Osteocyte (in vitro differentiated cells): ENCODE data around the gene NRG3. TPM values are rescaled to one million over a fixed set of nuclear protein-coding genes. Genes with fewer than 3 reads are reported as not detected.
"Not testable (repeated sequence)": the region's sequence is repeated elsewhere in the genome, so short reads cannot be mapped to it uniquely, and the experiment has no call there.

Experiments
- DNase-seq: peaks from one replicate; pipeline ENCODE4 v3.0.0; 2021; ENCODE audit warnings: mixed read lengths; ENCODE audit not compliant: unreplicated experiment; ENCODE audit errors: extremely low spot score
- H3K27ac Mint-ChIP-seq: one replicate; pipeline ENCODE4 v1.8.0; 2021; ENCODE audit warnings: mild to moderate bottlenecking, mixed read lengths; ENCODE audit not compliant: unreplicated experiment
- H3K27me3 Mint-ChIP-seq: one replicate; pipeline ENCODE4 v1.8.0; 2021; ENCODE audit warnings: mixed read lengths; ENCODE audit not compliant: unreplicated experiment
- H3K36me3 Mint-ChIP-seq: one replicate; pipeline ENCODE4 v1.8.0; 2021; ENCODE audit warnings: mixed read lengths; ENCODE audit not compliant: unreplicated experiment
- H3K4me1 Mint-ChIP-seq: one replicate; pipeline ENCODE4 v1.8.0; 2021; ENCODE audit warnings: mixed read lengths; ENCODE audit not compliant: unreplicated experiment
- H3K4me3 Mint-ChIP-seq: one replicate; pipeline ENCODE4 v1.8.0; 2021; ENCODE audit warnings: mild to moderate bottlenecking, moderate library complexity, mixed read lengths; ENCODE audit not compliant: unreplicated experiment
- H3K9me3 Mint-ChIP-seq: one replicate; pipeline ENCODE4 v1.8.0; 2021; ENCODE audit warnings: mixed read lengths; ENCODE audit not compliant: unreplicated experiment
- CTCF ChIP-seq: fragments of 200-600 bp; sonication (generic); IDR thresholded peaks from 2 replicates; pipeline ENCODE4 v1.5.0; 2021; ENCODE audit warnings: antibody characterized with exemption, mild to moderate bottlenecking, moderate library complexity
- total RNA-seq: library from RNA; stranded (reverse); gene quantifications from 2 replicates; pipeline ENCODE4 v1.2.1, GENCODE V29; 2021

The NRG3 gene
- total RNA-seq, 1 donor from 2014 or later, result not detected

- Mint-ChIP-seq H3K27me3 (no peaks in the 10 kb centered on the region), H3K36me3 (no peaks in the 10 kb centered on the region), H3K4me1 (no peaks in the 10 kb centered on the region), H3K9me3 (peaks cover 26% of the 10 kb centered on the region), H3K4me3 (no peak overlapping the region), H3K27ac (no peak overlapping the region)
- no peak for TF ChIP-seq CTCF
- DNase-seq, result no peak
Observed at GRCh38 chr10:82041018-82041417, 166.0 kb downstream of the NRG3 start.

GRCh38 chr10:82056391-82056790 is 181.4 kb downstream of the NRG3 start:
- Mint-ChIP-seq H3K27me3 (no peaks in the 10 kb centered on the region), H3K4me1 (no peaks in the 10 kb centered on the region), H3K36me3 (no peaks in the 10 kb centered on the region), H3K4me3 (no peak overlapping the region), H3K27ac (no peak overlapping the region), H3K9me3 (peaks cover 20% of the 10 kb centered on the region)
- no peak for DNase-seq
- no peak for TF ChIP-seq CTCF

- H3K4me1 Mint-ChIP-seq, H3K27ac Mint-ChIP-seq, DNase-seq, H3K36me3 Mint-ChIP-seq, H3K4me3 Mint-ChIP-seq, H3K27me3 Mint-ChIP-seq: not testable (repeated sequence)
- peaks cover 19% of the 10 kb centered on the region for H3K9me3 Mint-ChIP-seq
Observed at GRCh38 chr10:82067192-82067591, 192.2 kb downstream of the NRG3 start.

GRCh38 chr10:82068501-82068900 is 193.5 kb downstream of the NRG3 start:
- Mint-ChIP-seq H3K27me3 (no peaks in the 10 kb centered on the region), H3K4me1 (no peaks in the 10 kb centered on the region), H3K9me3 (peaks cover 15% of the 10 kb centered on the region), H3K27ac (no peak overlapping the region), H3K36me3 (no peaks in the 10 kb centered on the region), H3K4me3 (no peak overlapping the region)
- no peak for DNase-seq
- no peak for TF ChIP-seq CTCF

- Mint-ChIP-seq H3K4me3 (no peak overlapping the region), H3K27me3 (no peaks in the 10 kb centered on the region)
- no peak for TF ChIP-seq CTCF
Observed at GRCh38 chr10:82071231-82071630, 196.2 kb downstream of the NRG3 start.

GRCh38 chr10:82072124-82072523 is 197.1 kb downstream of the NRG3 start:
- H3K4me3 Mint-ChIP-seq, result no peak overlapping the region
- DNase-seq, result no peak
- no peaks in the 10 kb centered on the region for H3K4me1 Mint-ChIP-seq
- H3K36me3 Mint-ChIP-seq, result no peaks in the 10 kb centered on the region
- no peaks in the 10 kb centered on the region for H3K27me3 Mint-ChIP-seq
- peaks cover 14% of the 10 kb centered on the region for H3K9me3 Mint-ChIP-seq
- H3K27ac Mint-ChIP-seq, result no peak overlapping the region
- no peak for TF ChIP-seq CTCF

More at GRCh38 chr10:82071231-82071630, 196.2 kb downstream of the NRG3 start:
- Mint-ChIP-seq H3K9me3 (peaks cover 12% of the 10 kb centered on the region), H3K4me1 (no peaks in the 10 kb centered on the region), H3K36me3 (no peaks in the 10 kb centered on the region), H3K27ac (no peak overlapping the region)
- no peak for DNase-seq
